ENCODE results near the gene MVB12A. TPM values are rescaled to one million over a fixed set of nuclear protein-coding genes. Genes with fewer than 3 reads are reported as not detected.

Gene MVB12A
- total and polyA plus RNA-seq, 10 of the 15 experiments (the other 5 are each of a cell fraction or from before 2014, with no cell fraction given) = 1.2 to 47.6 (median 26.3) TPM

DNA sequence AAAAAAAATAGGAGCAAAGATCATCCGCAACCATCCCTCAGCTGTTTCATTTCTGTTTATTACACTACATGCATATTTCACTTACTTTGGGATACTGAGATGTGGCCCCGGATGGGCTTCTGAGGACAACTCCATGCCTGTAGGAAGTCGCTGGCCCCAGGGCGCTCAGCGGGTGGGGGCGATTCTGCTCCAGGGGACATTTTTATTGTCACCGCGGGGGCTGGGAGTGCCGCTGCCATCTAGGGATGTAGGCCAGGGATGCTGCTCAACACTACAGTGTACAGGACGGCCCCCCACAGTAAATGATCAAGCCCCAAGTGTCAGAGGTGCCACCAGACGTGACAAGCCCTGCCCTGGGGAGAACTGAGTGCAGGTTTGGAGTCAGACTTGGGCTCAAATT, 8.0 kb upstream of the MVB12A start:
- Histone ChIP-seq H4K20me1 (ENCODE audit: control insufficient read depth, insufficient read depth) (no peaks in the 10 kb centered on the region; the same call in 1 of the 2 replicates), H3K4me2 (ENCODE audit: control insufficient read depth, insufficient read depth) (peak overlapping the region; percentile 44; the same call in 1 of the 2 replicates), H3K9ac (ENCODE audit: control insufficient read depth, insufficient read depth, low read length) (no peak overlapping the region), H3K27me3 (replicated peaks in 1 of 2; ENCODE audit: control insufficient read depth in 2 of 2, insufficient read depth in 2 of 2, low read length in 1 of 2) (no peaks in the 10 kb centered on the region), H2AFZ (ENCODE audit: control insufficient read depth, low read depth, low read length) (no peak overlapping the region), H3K27ac (ENCODE audit: control insufficient read depth, insufficient read depth) (no peak overlapping the region), H3K79me2 (ENCODE audit: control insufficient read depth, insufficient read depth, low read length) (peaks cover 31% of the 10 kb centered on the region), H3K4me3 (no peak overlapping the region), H3K36me3 (ENCODE audit: control insufficient read depth in 2 of 2, insufficient read depth in 2 of 2, low read length in 1 of 2) (peaks cover 0 to 25% of the 10 kb centered on the region in 2 experiments; a peak in 3 of 4 replicates), H3K4me1 (ENCODE audit: control insufficient read depth, insufficient read depth, low read length) (no peaks in the 10 kb centered on the region), H3K9me3 (replicated peaks; ENCODE audit: control insufficient read depth, insufficient read depth, low read length) (no peaks in the 10 kb centered on the region)
- no peak for DNase-seq (ENCODE audit: low read depth, low spot score)
- ChIA-PET RAD21 (ENCODE audit: unreplicated experiment) (interaction anchor here (0.6 kb wide), 2 partner anchors 40 to 694 kb away, joined by 3 to 4 read pairs; no protein-coding TSS in a partner anchor), SMC1A (ENCODE audit: uncharacterized antibody, unreplicated experiment) (interaction anchor here (0.5 kb wide), 1 partner anchor 147 kb away, joined by 3 read pairs; no protein-coding TSS in a partner anchor), POLR2A (interaction anchor here (1.5 kb wide), 1 partner anchor 11 kb away, joined by 12 read pairs; no protein-coding TSS in a partner anchor), CTCF (interaction anchor here (1.1 to 3.3 kb wide), 4 partner anchors 7 to 112 kb away, joined by 3 to 12 read pairs (median 4); partner anchors contain the start of gene MVB12A)
- ATAC-seq = no peak
- 93% methylated on average over 11 of the region's 11 CpGs for WGBS (ENCODE audit: insufficient coverage, insufficient replicate concordance, low lambda C conversion rate, missing lambda C conversion rate)
- TF ChIP-seq EGR1 (IDR thresholded peaks at IDR 0.05; ENCODE audit: borderline replicate concordance in 1 of 2, low read depth in 2 of 2, low read length in 2 of 2) (no peak), FOS (IDR thresholded peaks at IDR 0.05; ENCODE audit: borderline replicate concordance, extremely low read depth, insufficient read length) (no peak), CEBPB (IDR thresholded peaks at IDR 0.05; ENCODE audit: borderline replicate concordance in 1 of 2, low read depth in 2 of 2, low read length in 2 of 2) (no peak), BCL11A (IDR thresholded peaks at IDR 0.05; ENCODE audit: low read depth, low read length) (no peak), SMC3 (IDR thresholded peaks at IDR 0.05; ENCODE audit: borderline replicate concordance, low read length) (no peak), MYB (IDR thresholded peaks at IDR 0.05; ENCODE audit: borderline replicate concordance, low read depth, low read length) (no peak)
- TF ChIP-seq, protein P1, sequence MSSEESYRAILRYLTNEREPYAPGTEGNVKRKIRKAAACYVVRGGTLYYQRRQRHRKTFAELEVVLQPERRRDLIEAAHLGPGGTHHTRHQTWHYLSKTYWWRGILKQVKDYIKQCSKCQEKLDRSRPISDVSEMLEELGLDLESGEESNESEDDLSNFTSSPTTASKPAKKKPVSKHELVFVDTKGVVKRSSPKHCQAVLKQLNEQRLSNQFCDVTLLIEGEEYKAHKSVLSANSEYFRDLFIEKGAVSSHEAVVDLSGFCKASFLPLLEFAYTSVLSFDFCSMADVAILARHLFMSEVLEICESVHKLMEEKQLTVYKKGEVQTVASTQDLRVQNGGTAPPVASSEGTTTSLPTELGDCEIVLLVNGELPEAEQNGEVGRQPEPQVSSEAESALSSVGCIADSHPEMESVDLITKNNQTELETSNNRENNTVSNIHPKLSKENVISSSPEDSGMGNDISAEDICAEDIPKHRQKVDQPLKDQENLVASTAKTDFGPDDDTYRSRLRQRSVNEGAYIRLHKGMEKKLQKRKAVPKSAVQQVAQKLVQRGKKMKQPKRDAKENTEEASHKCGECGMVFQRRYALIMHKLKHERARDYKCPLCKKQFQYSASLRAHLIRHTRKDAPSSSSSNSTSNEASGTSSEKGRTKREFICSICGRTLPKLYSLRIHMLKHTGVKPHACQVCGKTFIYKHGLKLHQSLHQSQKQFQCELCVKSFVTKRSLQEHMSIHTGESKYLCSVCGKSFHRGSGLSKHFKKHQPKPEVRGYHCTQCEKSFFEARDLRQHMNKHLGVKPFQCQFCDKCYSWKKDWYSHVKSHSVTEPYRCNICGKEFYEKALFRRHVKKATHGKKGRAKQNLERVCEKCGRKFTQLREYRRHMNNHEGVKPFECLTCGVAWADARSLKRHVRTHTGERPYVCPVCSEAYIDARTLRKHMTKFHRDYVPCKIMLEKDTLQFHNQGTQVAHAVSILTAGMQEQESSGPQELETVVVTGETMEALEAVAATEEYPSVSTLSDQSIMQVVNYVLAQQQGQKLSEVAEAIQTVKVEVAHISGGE (CRISPR knock-in tag; IDR thresholded peaks at IDR 0.05) = no peak
- no peak for FAIRE-seq
- in situ Hi-C loops (cut with MboI) (no loop called here), intact Hi-C loops (cut with micrococcal nuclease; ENCODE audit: unreplicated experiment) (no loop called here)
- no TSS peak for BruUV-seq (replicated peaks)
